ENCODE measurements around the gene LMF2. TPM values are rescaled to one million over a fixed set of nuclear protein-coding genes. Genes with fewer than 3 reads are reported as not detected.
"Not testable (repeated sequence)": the region's sequence is repeated elsewhere in the genome, so short reads cannot be mapped to it uniquely, and the experiment has no call there.

Gene LMF2
- total RNA-seq, 2 experiments from 2014 or later: 49.2 to 50.7 TPM

- Histone ChIP-seq H4K20me1 (ENCODE audit: insufficient read depth, low read length) (no peaks in the 10 kb centered on the region), H3K27ac (ENCODE audit: low read depth, low read length, poor library complexity, severe bottlenecking) (peak overlapping the region; percentile 85), H3K4me3 (ENCODE audit: low read depth, low read length, poor library complexity, severe bottlenecking) (peak overlapping the region; percentile 42), H3K4me2 (ENCODE audit: low read length) (peak overlapping the region; percentile 74), H2AFZ (ENCODE audit: low read length) (peak overlapping the region; percentile 67; the same call in 1 of the 2 replicates), H3K79me2 (ENCODE audit: insufficient read depth, low read depth, low read length) (no peaks in the 10 kb centered on the region), H3K9me3 (ENCODE audit: low read length) (no peaks in the 10 kb centered on the region), H3K4me1 (ENCODE audit: insufficient read depth, low read length, poor library complexity, severe bottlenecking) (peaks cover 87% of the 10 kb centered on the region), H3K9me2 (ENCODE audit: insufficient read depth, low read length) (no peaks in the 10 kb centered on the region), H3K36me3 (ENCODE audit: insufficient read depth, low read length) (no peaks in the 10 kb centered on the region)
- TF ChIP-seq CTCF (conservative IDR thresholded peaks at IDR 0.05; ENCODE audit: low read length): no peak
- TF ChIP-seq EZH2phosphoT487 (IDR thresholded peaks at IDR 0.05; ENCODE audit: borderline replicate concordance, low read depth, low read length): no peak
- POLR2A ChIA-PET: interaction anchor here (0.6 to 1.3 kb wide), 3 partner anchors 10 to 35 kb away, joined by 3 to 5 read pairs (median 4); partner anchors contain the start of genes KLHDC7B and SCO2
- DNase-seq (ENCODE audit: low spot score): peak; percentile 49
- no TSS peak for BruUV-seq (replicated peaks)
- intact Hi-C loops (cut with micrococcal nuclease; ENCODE audit: unreplicated experiment): no loop called here
- CTCF ChIA-PET (ENCODE audit: unreplicated experiment): no interaction called here
Observed at GRCh38 chr22:50535113-50535512, 27.6 kb upstream of the LMF2 start.

GRCh38 chr22:50533856-50534711 is 26.6 kb upstream of the LMF2 start:
- BruUV-seq (replicated peaks); CTCF ChIA-PET (ENCODE audit: unreplicated experiment); H3K36me3 ChIP-seq (ENCODE audit: insufficient read depth, low read length); intact Hi-C loops (cut with micrococcal nuclease; ENCODE audit: unreplicated experiment); H4K20me1 ChIP-seq (ENCODE audit: insufficient read depth, low read length); H3K9me2 ChIP-seq (ENCODE audit: insufficient read depth, low read length); H3K79me2 ChIP-seq (ENCODE audit: insufficient read depth, low read depth, low read length); H3K9me3 ChIP-seq (ENCODE audit: low read length): not testable (repeated sequence)
- Histone ChIP-seq H2AFZ (ENCODE audit: low read length) (peak overlapping the region; percentile 40; the same call in 1 of the 2 replicates), H3K27ac (ENCODE audit: low read depth, low read length, poor library complexity, severe bottlenecking) (peak overlapping the region; percentile 85), H3K4me3 (ENCODE audit: low read depth, low read length, poor library complexity, severe bottlenecking) (peak overlapping the region; percentile 46), H3K4me2 (ENCODE audit: low read length) (peak overlapping the region; percentile 70), H3K4me1 (ENCODE audit: insufficient read depth, low read length, poor library complexity, severe bottlenecking) (peaks cover 82% of the 10 kb centered on the region)
- POLR2A ChIA-PET: interaction anchor here (0.6 to 1.3 kb wide), 3 partner anchors 8 to 14 kb away, joined by 3 to 5 read pairs (median 4); partner anchors contain the start of genes KLHDC7B and SCO2
- peak; percentile 83 for DNase-seq (ENCODE audit: low spot score)

- intact Hi-C loops (cut with micrococcal nuclease; ENCODE audit: unreplicated experiment): no loop called here
- DNase-seq (ENCODE audit: low spot score): no peak
- H3K27ac ChIP-seq (ENCODE audit: low read depth, low read length, poor library complexity, severe bottlenecking): peak overlapping the region; percentile 85
- no peaks in the 10 kb centered on the region for H3K36me3 ChIP-seq (ENCODE audit: insufficient read depth, low read length)
- no peaks in the 10 kb centered on the region for H3K9me3 ChIP-seq (ENCODE audit: low read length)
- ChIA-PET POLR2A (interaction anchor here (0.5 to 1.2 kb wide), 5 partner anchors 7 to 37 kb away, joined by 3 read pairs; no protein-coding TSS in a partner anchor), CTCF (ENCODE audit: unreplicated experiment) (no interaction called here)
- no peaks in the 10 kb centered on the region for H3K9me2 ChIP-seq (ENCODE audit: insufficient read depth, low read length)
- no peaks in the 10 kb centered on the region for H4K20me1 ChIP-seq (ENCODE audit: insufficient read depth, low read length)
- TF ChIP-seq EZH2phosphoT487 (IDR thresholded peaks at IDR 0.05; ENCODE audit: borderline replicate concordance, low read depth, low read length) (no peak), CTCF (conservative IDR thresholded peaks at IDR 0.05; ENCODE audit: low read length) (no peak)
- no peaks in the 10 kb centered on the region for H3K79me2 ChIP-seq (ENCODE audit: insufficient read depth, low read depth, low read length)
- peaks cover 73% of the 10 kb centered on the region for H3K4me1 ChIP-seq (ENCODE audit: insufficient read depth, low read length, poor library complexity, severe bottlenecking)
- no peak overlapping the region for H2AFZ ChIP-seq (ENCODE audit: low read length)
- H3K4me3 ChIP-seq (ENCODE audit: low read depth, low read length, poor library complexity, severe bottlenecking): peak overlapping the region; percentile 71
- peak overlapping the region; percentile 92 for H3K4me2 ChIP-seq (ENCODE audit: low read length)
- BruUV-seq (replicated peaks): no TSS peak
Observed at GRCh38 chr22:50532824-50533796, 25.6 kb upstream of the LMF2 start.

All from OCI-LY7 (cell line).